ENCODE data around the gene ARHGAP26.
"Not testable (repeated sequence)": the region's sequence is repeated elsewhere in the genome, so short reads cannot be mapped to it uniquely, and the experiment has no call there.

DNA sequence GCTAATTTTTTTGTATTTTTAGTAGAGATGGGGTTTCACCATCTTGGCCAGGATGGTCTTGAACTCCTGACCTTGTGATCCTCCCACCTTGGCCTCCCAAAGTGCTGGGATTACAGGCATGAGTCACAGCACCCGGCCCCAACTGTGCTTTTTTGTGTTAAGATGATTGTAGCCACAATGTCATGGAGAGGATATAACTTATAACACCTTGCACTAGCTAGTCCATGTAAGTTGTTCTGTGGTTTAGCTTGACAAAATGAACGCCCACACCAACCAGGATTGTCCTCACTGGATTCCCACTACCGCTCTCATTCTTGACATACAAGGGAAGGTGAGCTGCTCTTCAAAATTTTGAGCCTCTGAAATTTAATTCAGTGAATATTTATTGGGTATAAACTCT, 182.7 kb downstream of the ARHGAP26 start:
- TF ChIP-seq, protein P1, sequence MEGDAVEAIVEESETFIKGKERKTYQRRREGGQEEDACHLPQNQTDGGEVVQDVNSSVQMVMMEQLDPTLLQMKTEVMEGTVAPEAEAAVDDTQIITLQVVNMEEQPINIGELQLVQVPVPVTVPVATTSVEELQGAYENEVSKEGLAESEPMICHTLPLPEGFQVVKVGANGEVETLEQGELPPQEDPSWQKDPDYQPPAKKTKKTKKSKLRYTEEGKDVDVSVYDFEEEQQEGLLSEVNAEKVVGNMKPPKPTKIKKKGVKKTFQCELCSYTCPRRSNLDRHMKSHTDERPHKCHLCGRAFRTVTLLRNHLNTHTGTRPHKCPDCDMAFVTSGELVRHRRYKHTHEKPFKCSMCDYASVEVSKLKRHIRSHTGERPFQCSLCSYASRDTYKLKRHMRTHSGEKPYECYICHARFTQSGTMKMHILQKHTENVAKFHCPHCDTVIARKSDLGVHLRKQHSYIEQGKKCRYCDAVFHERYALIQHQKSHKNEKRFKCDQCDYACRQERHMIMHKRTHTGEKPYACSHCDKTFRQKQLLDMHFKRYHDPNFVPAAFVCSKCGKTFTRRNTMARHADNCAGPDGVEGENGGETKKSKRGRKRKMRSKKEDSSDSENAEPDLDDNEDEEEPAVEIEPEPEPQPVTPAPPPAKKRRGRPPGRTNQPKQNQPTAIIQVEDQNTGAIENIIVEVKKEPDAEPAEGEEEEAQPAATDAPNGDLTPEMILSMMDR (IDR thresholded peaks at IDR 0.05), result not testable (repeated sequence)
- TF ChIP-seq POLR2AphosphoS5, POLR2A, EP300 (IDR thresholded peaks at IDR 0.05): not testable (repeated sequence)
